ENCODE results near the gene PTPRU. TPM values are rescaled to one million over a fixed set of nuclear protein-coding genes. Genes with fewer than 3 reads are reported as not detected.

The PTPRU gene
- total RNA-seq, 1 donor from 2014 or later: 32.7 TPM

- intact Hi-C loops (cut with DNase I): no loop called here
- no peak for DNase-seq (ENCODE audit: low spot score in 2 of 2)
- H3K36me3 ChIP-seq: no peaks in the 10 kb centered on the region
- no peaks in the 10 kb centered on the region for H3K4me1 ChIP-seq
- no peaks in the 10 kb centered on the region for H3K27me3 ChIP-seq
- H3K4me3 ChIP-seq: no peak overlapping the region
- H3K27ac ChIP-seq: no peak overlapping the region
- H3K9me3 ChIP-seq: no peaks in the 10 kb centered on the region
- no peak for TF ChIP-seq CTCF (IDR thresholded peaks at IDR 0.05)
Measured at GRCh38 chr1:29335573-29335972, 99.3 kb downstream of the PTPRU start.

GRCh38 chr1:29338908-29339575, 102.7 kb downstream of the PTPRU start:
- intact Hi-C loops (cut with DNase I): no loop called here
- no peaks in the 10 kb centered on the region for H3K27me3 ChIP-seq
- no peak for DNase-seq (ENCODE audit: low spot score in 2 of 2)
- TF ChIP-seq CTCF (IDR thresholded peaks at IDR 0.05): no peak
- H3K4me1 ChIP-seq: no peaks in the 10 kb centered on the region
- H3K36me3 ChIP-seq: no peaks in the 10 kb centered on the region
- H3K27ac ChIP-seq: no peak overlapping the region
- H3K4me3 ChIP-seq: no peak overlapping the region
- H3K9me3 ChIP-seq: no peaks in the 10 kb centered on the region

DNA sequence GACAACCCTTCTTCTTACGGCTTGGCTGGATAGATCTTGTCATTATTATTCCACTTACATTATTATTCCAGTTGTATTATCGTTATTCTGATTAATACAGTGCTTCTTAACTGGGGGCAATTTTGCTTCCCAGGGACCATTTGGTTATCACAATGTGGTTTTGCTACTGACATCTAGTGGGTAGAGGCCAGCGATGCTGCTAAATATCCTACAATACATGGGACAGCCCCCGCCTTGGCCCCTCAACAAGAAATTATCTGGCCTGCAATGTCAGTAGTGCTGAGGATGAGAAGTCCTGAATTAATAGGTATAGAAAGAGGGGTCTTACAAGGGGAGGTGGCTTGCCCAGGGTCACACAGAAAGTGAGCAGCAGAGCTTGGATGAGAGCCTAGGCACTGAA, 105.6 kb downstream of the PTPRU start:
- no peak for DNase-seq (ENCODE audit: low spot score in 2 of 2)
- H3K9me3 ChIP-seq: no peaks in the 10 kb centered on the region
- H3K4me1 ChIP-seq: no peaks in the 10 kb centered on the region
- H3K36me3 ChIP-seq: no peaks in the 10 kb centered on the region
- TF ChIP-seq CTCF (IDR thresholded peaks at IDR 0.05): no peak
- no peak overlapping the region for H3K27ac ChIP-seq
- no peak overlapping the region for H3K4me3 ChIP-seq
- H3K27me3 ChIP-seq: no peaks in the 10 kb centered on the region
- intact Hi-C loops (cut with DNase I): no loop called here

DNA sequence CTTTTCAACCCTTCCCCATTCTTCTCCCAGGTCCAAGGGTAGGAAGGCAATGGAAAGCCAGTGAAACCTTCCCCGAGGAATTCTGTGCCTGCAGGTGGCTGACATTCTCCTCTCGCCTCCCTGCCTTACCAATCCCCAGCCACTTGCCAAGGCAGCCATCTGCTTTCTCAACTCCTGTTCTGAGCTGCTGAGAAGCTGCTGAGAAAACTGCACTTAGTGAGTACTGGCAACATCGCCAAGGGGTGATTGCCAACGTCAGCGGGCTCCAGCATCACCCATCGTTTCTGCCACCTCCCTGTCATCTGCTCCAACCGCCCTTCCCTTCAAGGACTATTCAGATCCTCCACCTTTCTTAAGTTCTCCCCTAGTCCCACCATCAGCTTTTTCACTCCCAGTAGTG, 106.0 kb downstream of the PTPRU start:
- intact Hi-C loops (cut with DNase I): no loop called here

GRCh38 chr1:29342983-29343382, 106.7 kb downstream of the PTPRU start:
- no peak for TF ChIP-seq CTCF (IDR thresholded peaks at IDR 0.05)
- H3K9me3 ChIP-seq: no peaks in the 10 kb centered on the region
- H3K4me1 ChIP-seq: no peaks in the 10 kb centered on the region
- no peak for DNase-seq (ENCODE audit: low spot score in 2 of 2)
- H3K27me3 ChIP-seq: no peaks in the 10 kb centered on the region
- no peaks in the 10 kb centered on the region for H3K36me3 ChIP-seq
- intact Hi-C loops (cut with DNase I): no loop called here
- no peak overlapping the region for H3K4me3 ChIP-seq
- no peak overlapping the region for H3K27ac ChIP-seq

More for the DNA sequence above, 106.0 kb downstream of the PTPRU start:
- Histone ChIP-seq H3K36me3 (no peaks in the 10 kb centered on the region), H3K4me3 (no peak overlapping the region), H3K9me3 (no peaks in the 10 kb centered on the region), H3K27me3 (no peaks in the 10 kb centered on the region), H3K27ac (no peak overlapping the region), H3K4me1 (no peaks in the 10 kb centered on the region)
- DNase-seq (ENCODE audit: low spot score in 2 of 2): no peak
- no peak for TF ChIP-seq CTCF (IDR thresholded peaks at IDR 0.05)

DNA sequence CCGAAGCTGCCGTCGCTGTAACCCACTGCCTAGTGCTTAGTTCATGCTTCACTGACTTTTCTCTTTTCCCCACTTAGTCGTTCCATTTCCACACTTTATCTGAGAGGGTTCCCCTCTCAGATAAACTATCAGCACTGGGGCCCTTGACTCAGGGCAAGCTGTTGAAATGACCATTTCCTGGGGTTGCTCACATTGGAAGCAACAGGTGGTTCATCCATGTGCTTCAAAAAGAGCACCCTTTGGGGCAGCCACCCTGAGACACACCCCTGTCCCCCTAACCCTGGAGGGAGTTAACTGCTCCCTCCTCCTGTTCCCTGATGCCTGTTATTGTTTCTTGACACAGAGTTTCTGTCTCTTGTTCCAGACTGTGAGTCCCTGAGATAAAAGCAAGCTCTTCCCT, 107.2 kb downstream of the PTPRU start:
- Histone ChIP-seq H3K9me3 (no peaks in the 10 kb centered on the region), H3K27me3 (no peaks in the 10 kb centered on the region), H3K4me1 (no peaks in the 10 kb centered on the region), H3K36me3 (no peaks in the 10 kb centered on the region), H3K4me3 (no peak overlapping the region), H3K27ac (no peak overlapping the region)
- intact Hi-C loops (cut with DNase I): no loop called here
- TF ChIP-seq CTCF (IDR thresholded peaks at IDR 0.05): no peak
- no peak for DNase-seq (ENCODE audit: low spot score in 2 of 2)
